SK-N-SH (cell line): ENCODE data around the gene FOXA2. TPM values are rescaled to one million over a fixed set of nuclear protein-coding genes. Genes with fewer than 3 reads are reported as not detected.

Source experiments
- CTCF ChIA-PET: fragments of 300-600, 350-600 bp; formaldehyde crosslinking; extraction: SDS; loops from one replicate; lab custom pipeline; 2021; lab: Yijun Ruan, JAX
- POLR2A ChIA-PET: fragments of 350-600 bp; sonication (Branson Sonifier 250); formaldehyde crosslinking; extraction: SDS; loops from one replicate; lab custom pipeline; 2020; ENCODE audit warnings: antibody characterized with exemption, inconsistent platforms; lab: Yijun Ruan, JAX
- DNase-seq: peaks from one replicate; pipeline ENCODE4 v3.0.0; 2012
- H2AFZ ChIP-seq: fragments of 200-600 bp; sonication (generic); 2 replicates; pipeline ENCODE4 v1.8.1; 2016; ENCODE audit warnings: antibody characterized with exemption, mild to moderate bottlenecking, low read depth
- H3F3A ChIP-seq: fragments of 200-600 bp; sonication (generic); replicated peaks from 2 replicates; pipeline ENCODE3; 2016; ENCODE audit warnings: antibody characterized with exemption, mild to moderate bottlenecking; ENCODE audit not compliant: insufficient read depth
- H3K27ac ChIP-seq, 2 experiments: fragments of 200-500 bp in 1 of 2; fragments of 200-600 bp in 1 of 2; sonication (Bioruptor generic) in 1 of 2; sonication (generic), shearing (Covaris generic) in 1 of 2; 2 replicates each; pipeline versions ENCODE4 v1.5.1 to v1.6.1; 2014 to 2016; ENCODE audit warnings: low read depth in 2 of 2, inconsistent platforms in 1 of 2, low read length in 1 of 2, mild to moderate bottlenecking in 1 of 2, mixed read lengths in 1 of 2
- H3K27me3 ChIP-seq: fragments of 200-600 bp; sonication (generic), shearing (Covaris generic); 2 replicates; pipeline ENCODE4 v1.6.1; 2016; ENCODE audit warnings: mixed run types; ENCODE audit not compliant: insufficient read depth
- H3K36me3 ChIP-seq, 2 experiments: fragments of 200-500 bp in 1 of 2; fragments of 200-600 bp in 1 of 2; sonication (Bioruptor generic) in 1 of 2; sonication (generic) in 1 of 2; replicated peaks in 1 of 2; 2 replicates each; pipeline versions ENCODE3 to v1.5.1; 2014 to 2016; ENCODE audit warnings: low read length in 1 of 2, mild to moderate bottlenecking in 1 of 2; ENCODE audit not compliant: insufficient read depth in 2 of 2, control insufficient read depth in 1 of 2
- H3K4me1 ChIP-seq, 2 experiments: fragments of 200-500 bp in 1 of 2; fragments of 200-600 bp in 1 of 2; sonication (Bioruptor generic) in 1 of 2; sonication (generic), shearing (Covaris generic) in 1 of 2; 2 replicates each; pipeline versions ENCODE4 v1.5.1 to v1.6.1; 2014 to 2016; ENCODE audit warnings: low read depth in 1 of 2, low read length in 1 of 2, mixed run types in 1 of 2; ENCODE audit not compliant: insufficient read depth in 2 of 2, control insufficient read depth in 1 of 2
- H3K4me2 ChIP-seq: fragments of 200-600 bp; sonication (generic), shearing (Covaris generic); 2 replicates; pipeline ENCODE4 v1.6.1; 2017; ENCODE audit warnings: mixed run types
- H3K4me3 ChIP-seq, 2 experiments: fragments of 200-500 bp in 1 of 2; fragments of 200-600 bp in 1 of 2; sonication (Bioruptor generic) in 1 of 2; sonication (generic), shearing (Covaris generic) in 1 of 2; 2 replicates each; pipeline versions ENCODE4 v1.5.1 to v1.8.1; 2014 to 2016; ENCODE audit warnings: low read depth in 2 of 2, inconsistent platforms in 1 of 2, low read length in 1 of 2, mild to moderate bottlenecking in 1 of 2, mixed read lengths in 1 of 2, moderate library complexity in 1 of 2
- H3K79me2 ChIP-seq: fragments of 200-600 bp; sonication (generic); 2 replicates; pipeline ENCODE4 v1.8.1; 2017; ENCODE audit warnings: mild to moderate bottlenecking; ENCODE audit not compliant: insufficient read depth
- H3K9ac ChIP-seq: fragments of 200-600 bp; sonication (generic); 2 replicates; pipeline ENCODE4 v1.6.1; 2017; ENCODE audit warnings: mixed run types
- H3K9me2 ChIP-seq: fragments of 200-600 bp; sonication (generic); 2 replicates; pipeline ENCODE4 v1.6.1; 2017; ENCODE audit warnings: mixed run types
- H3K9me3 ChIP-seq: fragments of 200-600 bp; sonication (generic); 2 replicates; pipeline ENCODE4 v1.6.1; 2017; ENCODE audit warnings: mixed run types, mild to moderate bottlenecking, moderate library complexity
- H4K20me1 ChIP-seq: fragments of 200-600 bp; sonication (generic); 2 replicates; pipeline ENCODE4 v1.6.1; 2017; ENCODE audit warnings: mild to moderate bottlenecking, mixed run types; ENCODE audit not compliant: insufficient read depth
- CTCF ChIP-seq: fragments of 200-600 bp; sonication (generic); IDR thresholded peaks from 2 replicates; pipeline ENCODE4 v1.6.1; 2017; ENCODE audit warnings: antibody characterized with exemption, mild to moderate bottlenecking, moderate library complexity
- EP300 ChIP-seq, 2 experiments: IDR thresholded peaks; 2 replicates each; pipeline versions ENCODE4 v1.4.0 to v1.6.1; 2012; ENCODE audit warnings: borderline replicate concordance in 1 of 2, low read depth in 1 of 2, low read length in 1 of 2
- FOXJ3 ChIP-seq: sonication (generic); formaldehyde crosslinking; IDR thresholded peaks from 2 replicates; pipeline ENCODE4 v1.5.1; 2020; ENCODE audit warnings: mild to moderate bottlenecking, missing genetic modification reagents
- GATA2 ChIP-seq: sonication (generic); formaldehyde crosslinking; IDR thresholded peaks from 2 replicates; pipeline ENCODE4 v1.5.0; 2020; ENCODE audit warnings: mild to moderate bottlenecking, missing genetic modification reagents
- IRF3 ChIP-seq: fragments of 150-350 bp; IDR thresholded peaks from 2 replicates; pipeline ENCODE4 v1.6.1; 2016; ENCODE audit warnings: mild to moderate bottlenecking, low read depth, low read length
- MEF2A ChIP-seq: IDR thresholded peaks from 2 replicates; pipeline ENCODE4 v1.4.0; 2012; ENCODE audit warnings: low read depth, borderline replicate concordance
- MXI1 ChIP-seq: IDR thresholded peaks from 2 replicates; pipeline ENCODE4 v1.6.1; 2012; ENCODE audit warnings: mild to moderate bottlenecking, low read depth, low read length, improper control_type of control experiment
- NRF1 ChIP-seq: IDR thresholded peaks from 2 replicates; pipeline ENCODE4 v1.6.1; 2012; ENCODE audit warnings: low read depth, mild to moderate bottlenecking, low read length
- POLR2AphosphoS5 ChIP-seq: IDR thresholded peaks from 2 replicates; pipeline ENCODE4 v1.6.1; 2012; ENCODE audit warnings: low read depth, low read length
- RAD21 ChIP-seq: IDR thresholded peaks from 2 replicates; pipeline ENCODE4 v1.6.1; 2012; ENCODE audit warnings: mild to moderate bottlenecking, low read length
- RCOR1 ChIP-seq: fragments of 150-350 bp; IDR thresholded peaks from 2 replicates; pipeline ENCODE4 v1.6.1; 2017; ENCODE audit warnings: antibody characterized with exemption, low read length
- RFX5 ChIP-seq: IDR thresholded peaks from 2 replicates; pipeline ENCODE4 v1.6.1; 2012; ENCODE audit warnings: mild to moderate bottlenecking, improper control_type of control experiment, low read length
- SMC3 ChIP-seq: IDR thresholded peaks from 2 replicates; pipeline ENCODE4 v1.6.1; 2012; ENCODE audit warnings: low read depth, low read length, improper control_type of control experiment
- TAF1 ChIP-seq: IDR thresholded peaks from 2 replicates; pipeline ENCODE4 v1.6.1; 2012; ENCODE audit warnings: low read depth, mild to moderate bottlenecking, low read length, moderate library complexity, borderline replicate concordance
- TEAD4 ChIP-seq: IDR thresholded peaks from 2 replicates; pipeline ENCODE4 v1.4.0; 2012; ENCODE audit warnings: mild to moderate bottlenecking, borderline replicate concordance; ENCODE audit not compliant: insufficient read depth
- USF1 ChIP-seq: IDR thresholded peaks from 2 replicates; pipeline ENCODE4 v1.4.0; 2012; ENCODE audit warnings: low read depth, borderline replicate concordance
- USF2 ChIP-seq: fragments of 150-350 bp; IDR thresholded peaks from 2 replicates; pipeline ENCODE4 v1.6.1; 2017; ENCODE audit warnings: antibody characterized with exemption, low read length, low read depth, borderline replicate concordance
- WGBS: methylation state at CpG from one replicate; pipeline ENCODE4 v1.1.6; 2017; ENCODE audit warnings: low lambda C conversion rate; 5-methylcytosine and 5-hydroxymethylcytosine counted together
- polyA plus RNA-seq, 3 experiments: library from polyadenylated mRNA; depleted of rRNA; stranded (reverse); fragments of >200 nt; gene quantifications; 2 replicates each; pipeline ENCODE4 v1.2.3, GENCODE V29; 2012

Gene FOXA2
- polyA plus RNA-seq, 1 of the 3 experiments (the other 2 are of a cell fraction) = not detected

- no peak for TF ChIP-seq NRF1
- no peak for TF ChIP-seq TAF1
- TF ChIP-seq RAD21 = no peak
- no peak for TF ChIP-seq SMC3
- TF ChIP-seq EP300 (IDR thresholded peaks at IDR 0.05; ENCODE audit: borderline replicate concordance in 1 of 2, low read depth in 1 of 2, low read length in 1 of 2) = no peak
- no peak for TF ChIP-seq MEF2A
- TF ChIP-seq USF1 = no peak
- TF ChIP-seq IRF3 = no peak
- TF ChIP-seq TEAD4 = no peak
- TF ChIP-seq FOXJ3 (CRISPR knock-in tag) = no peak
- TF ChIP-seq GATA2 (CRISPR knock-in tag) = no peak
- TF ChIP-seq RCOR1 = no peak
- no peak for TF ChIP-seq POLR2AphosphoS5
- no peak for TF ChIP-seq MXI1
- TF ChIP-seq RFX5 = no peak
- TF ChIP-seq USF2 = no peak
- TF ChIP-seq CTCF = no peak
- Histone ChIP-seq H3K9me2 (no peaks in the 10 kb centered on the region), H3K36me3 (no peaks in the 10 kb centered on the region), H4K20me1 (no peaks in the 10 kb centered on the region), H3K4me3 (no peak overlapping the region), H2AFZ (no peak overlapping the region), H3F3A (no peaks in the 10 kb centered on the region), H3K9me3 (no peaks in the 10 kb centered on the region), H3K4me1 (no peaks in the 10 kb centered on the region), H3K4me2 (no peak overlapping the region), H3K9ac (no peak overlapping the region), H3K27ac (no peak overlapping the region), H3K27me3 (peaks cover 62% of the 10 kb centered on the region), H3K79me2 (no peaks in the 10 kb centered on the region)
- DNase-seq = no peak
- ChIA-PET POLR2A (no interaction called here), CTCF (no interaction called here)
- 29% methylated on average over 8 of the region's 31 CpGs for WGBS
Measured at GRCh38 chr20:22568872-22569344, 15.5 kb downstream of the FOXA2 start.
